ENCODE results near the gene GNB4.

GNB4 gene

GRCh38 chr3:179451265-179452175 is at the start of gene GNB4:
Gene GNB4, minus strand, starts transcription at chr3:179451470. Its CDS starts 25,270 bp downstream, at chr3:179426200.
- peaks cover 53% of the 10 kb centered on the region for H3K4me1 Mint-ChIP-seq (ENCODE audit: low read depth)
- H3K27ac Mint-ChIP-seq: peak within 1 kb of the TSS; percentile 89
- no peaks in the 10 kb centered on the region for H3K27me3 Mint-ChIP-seq
- intact Hi-C loops (cut with micrococcal nuclease): loop anchor here (1.0 kb wide), 2 partner anchors 22 to 104 kb away; partner anchors contain the start of gene MFN1
- H3K9me3 Mint-ChIP-seq: no peaks in the 10 kb centered on the region
- peak within 1 kb of the TSS; percentile 83 for H3K4me3 Mint-ChIP-seq
- H3K36me3 Mint-ChIP-seq (ENCODE audit: low read depth): peaks cover 27% of the 10 kb centered on the region

- H3K27ac Mint-ChIP-seq: no peak overlapping the region
- no peak overlapping the region for H3K4me3 Mint-ChIP-seq
- peaks cover 64% of the 10 kb centered on the region for H3K9me3 Mint-ChIP-seq
- H3K4me1 Mint-ChIP-seq (ENCODE audit: low read depth): no peaks in the 10 kb centered on the region
- no peaks in the 10 kb centered on the region for H3K36me3 Mint-ChIP-seq (ENCODE audit: low read depth)
- intact Hi-C loops (cut with micrococcal nuclease): no loop called here
- H3K27me3 Mint-ChIP-seq: peaks cover 2% of the 10 kb centered on the region
These were observed 44.2 kb upstream of the GNB4 start for GRCh38 chr3:179495483-179495882.

GRCh38 chr3:179493260-179493659 is 42.0 kb upstream of the GNB4 start:
- H3K36me3 Mint-ChIP-seq (ENCODE audit: low read depth): no peaks in the 10 kb centered on the region
- H3K9me3 Mint-ChIP-seq: peaks cover 71% of the 10 kb centered on the region
- intact Hi-C loops (cut with micrococcal nuclease): no loop called here
- H3K27ac Mint-ChIP-seq: no peak overlapping the region
- H3K27me3 Mint-ChIP-seq: no peaks in the 10 kb centered on the region
- H3K4me3 Mint-ChIP-seq: no peak overlapping the region
- no peaks in the 10 kb centered on the region for H3K4me1 Mint-ChIP-seq (ENCODE audit: low read depth)

- H3K27me3 Mint-ChIP-seq: no peaks in the 10 kb centered on the region
- no peak overlapping the region for H3K27ac Mint-ChIP-seq
- H3K36me3 Mint-ChIP-seq (ENCODE audit: low read depth): no peaks in the 10 kb centered on the region
- intact Hi-C loops (cut with micrococcal nuclease): no loop called here
- no peaks in the 10 kb centered on the region for H3K4me1 Mint-ChIP-seq (ENCODE audit: low read depth)
- H3K9me3 Mint-ChIP-seq: peaks cover 35% of the 10 kb centered on the region
- no peak overlapping the region for H3K4me3 Mint-ChIP-seq
These were observed 36.9 kb upstream of the GNB4 start for GRCh38 chr3:179488213-179488612.

- Mint-ChIP-seq H3K27me3 (no peaks in the 10 kb centered on the region), H3K4me3 (no peak overlapping the region), H3K4me1 (ENCODE audit: low read depth) (no peaks in the 10 kb centered on the region), H3K36me3 (ENCODE audit: low read depth) (no peaks in the 10 kb centered on the region), H3K27ac (no peak overlapping the region), H3K9me3 (peaks cover 21% of the 10 kb centered on the region)
- intact Hi-C loops (cut with micrococcal nuclease): no loop called here
These were observed 35.5 kb upstream of the GNB4 start for GRCh38 chr3:179486806-179487205.

GRCh38 chr3:179482857-179483256 is 31.6 kb upstream of the GNB4 start:
- Mint-ChIP-seq H3K27me3 (no peaks in the 10 kb centered on the region), H3K36me3 (ENCODE audit: low read depth) (no peaks in the 10 kb centered on the region), H3K27ac (no peak overlapping the region), H3K4me3 (no peak overlapping the region), H3K9me3 (no peaks in the 10 kb centered on the region), H3K4me1 (ENCODE audit: low read depth) (no peaks in the 10 kb centered on the region)
- intact Hi-C loops (cut with micrococcal nuclease): no loop called here

- Mint-ChIP-seq H3K4me1 (ENCODE audit: low read depth) (peaks cover 25% of the 10 kb centered on the region), H3K9me3 (no peaks in the 10 kb centered on the region), H3K4me3 (no peak overlapping the region), H3K36me3 (ENCODE audit: low read depth) (no peaks in the 10 kb centered on the region), H3K27me3 (no peaks in the 10 kb centered on the region), H3K27ac (no peak overlapping the region)
- intact Hi-C loops (cut with micrococcal nuclease): no loop called here
These were observed 24.9 kb upstream of the GNB4 start for GRCh38 chr3:179476215-179476614.

- Mint-ChIP-seq H3K36me3 (ENCODE audit: low read depth) (no peaks in the 10 kb centered on the region), H3K4me3 (no peak overlapping the region), H3K4me1 (ENCODE audit: low read depth) (peaks cover 25% of the 10 kb centered on the region), H3K9me3 (no peaks in the 10 kb centered on the region), H3K27me3 (no peaks in the 10 kb centered on the region), H3K27ac (peak overlapping the region; percentile 73)
- intact Hi-C loops (cut with micrococcal nuclease): no loop called here
These were observed 23.2 kb upstream of the GNB4 start for GRCh38 chr3:179474480-179474879.

- H3K36me3 Mint-ChIP-seq (ENCODE audit: low read depth): no peaks in the 10 kb centered on the region
- no peaks in the 10 kb centered on the region for H3K27me3 Mint-ChIP-seq
- H3K27ac Mint-ChIP-seq: peak overlapping the region; percentile 73
- H3K9me3 Mint-ChIP-seq: no peaks in the 10 kb centered on the region
- H3K4me3 Mint-ChIP-seq: no peak overlapping the region
- intact Hi-C loops (cut with micrococcal nuclease): loop anchor here (1.0 kb wide), 1 partner anchor 22 kb away; the partner anchor contains the start of gene GNB4
- H3K4me1 Mint-ChIP-seq (ENCODE audit: low read depth): peaks cover 25% of the 10 kb centered on the region
These were observed 22.3 kb upstream of the GNB4 start for GRCh38 chr3:179473565-179473964.

- no peaks in the 10 kb centered on the region for H3K36me3 Mint-ChIP-seq (ENCODE audit: low read depth)
- H3K27me3 Mint-ChIP-seq: no peaks in the 10 kb centered on the region
- no peaks in the 10 kb centered on the region for H3K9me3 Mint-ChIP-seq
- H3K4me1 Mint-ChIP-seq (ENCODE audit: low read depth): peaks cover 37% of the 10 kb centered on the region
- peak overlapping the region; percentile 49 for H3K4me3 Mint-ChIP-seq
- peak overlapping the region; percentile 15 for H3K27ac Mint-ChIP-seq
- intact Hi-C loops (cut with micrococcal nuclease): no loop called here
These were observed 13.2 kb upstream of the GNB4 start for GRCh38 chr3:179464323-179465092.

- peak overlapping the region; percentile 60 for H3K27ac Mint-ChIP-seq
- no peaks in the 10 kb centered on the region for H3K36me3 Mint-ChIP-seq (ENCODE audit: low read depth)
- H3K4me1 Mint-ChIP-seq (ENCODE audit: low read depth): peaks cover 44% of the 10 kb centered on the region
- no peaks in the 10 kb centered on the region for H3K27me3 Mint-ChIP-seq
- intact Hi-C loops (cut with micrococcal nuclease): no loop called here
- H3K9me3 Mint-ChIP-seq: no peaks in the 10 kb centered on the region
- H3K4me3 Mint-ChIP-seq: no peak overlapping the region
These were observed 12.0 kb upstream of the GNB4 start for GRCh38 chr3:179463319-179463718.

GRCh38 chr3:179460260-179460659 is 9.0 kb upstream of the GNB4 start:
- peaks cover 50% of the 10 kb centered on the region for H3K4me1 Mint-ChIP-seq (ENCODE audit: low read depth)
- intact Hi-C loops (cut with micrococcal nuclease): no loop called here
- no peaks in the 10 kb centered on the region for H3K27me3 Mint-ChIP-seq

GRCh38 chr3:179455954-179456353 is 4.7 kb upstream of the GNB4 start:
- no peak overlapping the region for H3K27ac Mint-ChIP-seq
- H3K4me3 Mint-ChIP-seq: no peak overlapping the region
- no peaks in the 10 kb centered on the region for H3K9me3 Mint-ChIP-seq
- H3K36me3 Mint-ChIP-seq (ENCODE audit: low read depth): no peaks in the 10 kb centered on the region
- H3K4me1 Mint-ChIP-seq (ENCODE audit: low read depth): peaks cover 34% of the 10 kb centered on the region
- intact Hi-C loops (cut with micrococcal nuclease): no loop called here
- H3K27me3 Mint-ChIP-seq: no peaks in the 10 kb centered on the region

More at GRCh38 chr3:179460260-179460659, 9.0 kb upstream of the GNB4 start:
- Mint-ChIP-seq H3K36me3 (ENCODE audit: low read depth) (no peaks in the 10 kb centered on the region), H3K9me3 (no peaks in the 10 kb centered on the region), H3K4me3 (no peak overlapping the region), H3K27ac (peak overlapping the region; percentile 50)

GRCh38 chr3:179454887-179455286 is 3.6 kb upstream of the GNB4 start:
- H3K4me3 Mint-ChIP-seq: no peak overlapping the region
- no peaks in the 10 kb centered on the region for H3K9me3 Mint-ChIP-seq
- peaks cover 8% of the 10 kb centered on the region for H3K36me3 Mint-ChIP-seq (ENCODE audit: low read depth)
- no peak overlapping the region for H3K27ac Mint-ChIP-seq
- intact Hi-C loops (cut with micrococcal nuclease): no loop called here
- no peaks in the 10 kb centered on the region for H3K27me3 Mint-ChIP-seq
- H3K4me1 Mint-ChIP-seq (ENCODE audit: low read depth): peaks cover 36% of the 10 kb centered on the region

All from dendritic cell treated with granulocyte-macrophage colony-stimulating factor and Interleukin-4, amounts not matched to agents 40 ng/mL and 50 ng/mL, for 4 days (primary cell).